Loucy (cell line): ENCODE measurements around the gene CDC14A.

Source experiments
- H2AFZ ChIP-seq: fragments of 200-600 bp; sonication (generic); 2 replicates; pipeline ENCODE4 v1.6.0; 2016; ENCODE audit warnings: antibody characterized with exemption, mild to moderate bottlenecking, low read length, moderate library complexity
- H3F3A ChIP-seq: fragments of 200-600 bp; 2 replicates; pipeline ENCODE4 v1.6.0; 2016; ENCODE audit warnings: antibody characterized with exemption, low read depth, mild to moderate bottlenecking
- H3K27me3 ChIP-seq: fragments of 200-600 bp; sonication (generic); 2 replicates; pipeline ENCODE4 v1.6.1; 2014; ENCODE audit warnings: low read length, mild to moderate bottlenecking; ENCODE audit not compliant: insufficient read depth, poor library complexity, severe bottlenecking
- H3K36me3 ChIP-seq: fragments of 200-600 bp; sonication (generic); 2 replicates; pipeline ENCODE4 v1.6.1; 2016; ENCODE audit warnings: low read length; ENCODE audit not compliant: insufficient read depth
- H3K4me1 ChIP-seq: fragments of 200-600 bp; sonication (generic); 2 replicates; pipeline ENCODE4 v1.5.1; 2014; ENCODE audit warnings: low read length, mild to moderate bottlenecking; ENCODE audit not compliant: insufficient read depth, poor library complexity, severe bottlenecking
- H3K4me2 ChIP-seq: fragments of 200-600 bp; sonication (generic); 2 replicates; pipeline ENCODE4 v1.6.0; 2014; ENCODE audit warnings: antibody characterized with exemption, low read length, low read depth, mild to moderate bottlenecking; ENCODE audit not compliant: poor library complexity, severe bottlenecking
- H3K4me3 ChIP-seq: fragments of 200-600 bp; sonication (generic); 2 replicates; pipeline ENCODE4 v1.5.1; 2014; ENCODE audit warnings: low read length, mild to moderate bottlenecking, mixed read lengths; ENCODE audit not compliant: poor library complexity, severe bottlenecking
- H3K79me2 ChIP-seq: fragments of 200-600 bp; sonication (generic); 2 replicates; pipeline ENCODE4 v1.6.1; 2014; ENCODE audit warnings: low read length; ENCODE audit not compliant: insufficient read depth
- H3K9ac ChIP-seq: fragments of 200-600 bp; sonication (generic); 2 replicates; pipeline ENCODE4 v1.6.0; 2014; ENCODE audit warnings: mild to moderate bottlenecking, low read depth, low read length, moderate library complexity; ENCODE audit not compliant: poor library complexity, severe bottlenecking
- H3K9me2 ChIP-seq: fragments of 200-600 bp; sonication (generic); replicated peaks from 2 replicates; pipeline ENCODE4 v1.6.1; 2016; ENCODE audit warnings: low read depth, low read length, mixed read lengths
- H3K9me3 ChIP-seq: fragments of 200-600 bp; sonication (generic); 2 replicates; pipeline ENCODE4 v1.6.1; 2014; ENCODE audit warnings: mild to moderate bottlenecking, antibody characterized with exemption, low read length, low read depth; ENCODE audit not compliant: insufficient read depth
- H4K20me1 ChIP-seq: fragments of 200-600 bp; sonication (generic); 2 replicates; pipeline ENCODE4 v1.6.0; 2014; ENCODE audit warnings: antibody characterized with exemption, low read length, mild to moderate bottlenecking; ENCODE audit not compliant: insufficient read depth, poor library complexity, severe bottlenecking
- EZH2phosphoT487 ChIP-seq: fragments of 200-600 bp; IDR thresholded peaks from 2 replicates; pipeline ENCODE4 v1.6.1; 2018; ENCODE audit warnings: antibody characterized with exemption, mild to moderate bottlenecking, moderate library complexity, borderline replicate concordance
- TF ChIP-seq, protein P1 (sequence below): fragments of 200-600 bp; sonication (generic); conservative IDR thresholded peaks from 2 replicates; pipeline ENCODE4 v1.5.1; 2014; ENCODE audit warnings: mild to moderate bottlenecking, antibody characterized with exemption, low read length

Gene CDC14A

DNA sequence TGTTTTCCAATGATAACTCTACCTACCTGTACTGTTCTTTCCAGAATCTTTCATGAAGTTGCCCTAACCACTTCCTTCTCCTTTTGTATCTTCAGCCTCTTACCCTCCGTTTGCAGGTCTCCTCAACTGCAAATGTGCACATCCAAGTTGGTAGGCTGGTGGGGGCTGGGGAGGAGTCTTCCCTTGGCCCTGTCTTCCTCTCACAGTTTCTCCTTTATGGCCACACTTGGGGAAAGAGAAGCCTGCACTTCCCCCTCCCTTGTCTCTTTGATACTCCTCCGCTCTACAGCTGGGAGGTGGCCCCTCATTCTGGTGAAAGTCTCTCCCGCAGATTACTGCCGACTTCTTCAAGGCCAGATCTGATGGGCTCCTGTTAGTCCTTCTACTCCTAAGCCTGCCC lies 158.8 kb downstream of the CDC14A start:
- H3K9me2 ChIP-seq = no peaks in the 10 kb centered on the region
- no peak for TF ChIP-seq EZH2phosphoT487
- TF ChIP-seq, protein P1, sequence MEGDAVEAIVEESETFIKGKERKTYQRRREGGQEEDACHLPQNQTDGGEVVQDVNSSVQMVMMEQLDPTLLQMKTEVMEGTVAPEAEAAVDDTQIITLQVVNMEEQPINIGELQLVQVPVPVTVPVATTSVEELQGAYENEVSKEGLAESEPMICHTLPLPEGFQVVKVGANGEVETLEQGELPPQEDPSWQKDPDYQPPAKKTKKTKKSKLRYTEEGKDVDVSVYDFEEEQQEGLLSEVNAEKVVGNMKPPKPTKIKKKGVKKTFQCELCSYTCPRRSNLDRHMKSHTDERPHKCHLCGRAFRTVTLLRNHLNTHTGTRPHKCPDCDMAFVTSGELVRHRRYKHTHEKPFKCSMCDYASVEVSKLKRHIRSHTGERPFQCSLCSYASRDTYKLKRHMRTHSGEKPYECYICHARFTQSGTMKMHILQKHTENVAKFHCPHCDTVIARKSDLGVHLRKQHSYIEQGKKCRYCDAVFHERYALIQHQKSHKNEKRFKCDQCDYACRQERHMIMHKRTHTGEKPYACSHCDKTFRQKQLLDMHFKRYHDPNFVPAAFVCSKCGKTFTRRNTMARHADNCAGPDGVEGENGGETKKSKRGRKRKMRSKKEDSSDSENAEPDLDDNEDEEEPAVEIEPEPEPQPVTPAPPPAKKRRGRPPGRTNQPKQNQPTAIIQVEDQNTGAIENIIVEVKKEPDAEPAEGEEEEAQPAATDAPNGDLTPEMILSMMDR = no peak
- H3K9me3 ChIP-seq = no peaks in the 10 kb centered on the region
- no peak overlapping the region for H3K4me3 ChIP-seq
- H4K20me1 ChIP-seq = no peaks in the 10 kb centered on the region
- no peaks in the 10 kb centered on the region for H3F3A ChIP-seq
- H3K4me1 ChIP-seq = peaks cover 20% of the 10 kb centered on the region
- no peak overlapping the region for H3K9ac ChIP-seq
- H3K36me3 ChIP-seq = peaks cover 11% of the 10 kb centered on the region; the same call in 1 of the 2 replicates
- no peak overlapping the region for H3K4me2 ChIP-seq
- H3K27me3 ChIP-seq = no peaks in the 10 kb centered on the region
- no peak overlapping the region for H2AFZ ChIP-seq
- no peaks in the 10 kb centered on the region for H3K79me2 ChIP-seq

DNA sequence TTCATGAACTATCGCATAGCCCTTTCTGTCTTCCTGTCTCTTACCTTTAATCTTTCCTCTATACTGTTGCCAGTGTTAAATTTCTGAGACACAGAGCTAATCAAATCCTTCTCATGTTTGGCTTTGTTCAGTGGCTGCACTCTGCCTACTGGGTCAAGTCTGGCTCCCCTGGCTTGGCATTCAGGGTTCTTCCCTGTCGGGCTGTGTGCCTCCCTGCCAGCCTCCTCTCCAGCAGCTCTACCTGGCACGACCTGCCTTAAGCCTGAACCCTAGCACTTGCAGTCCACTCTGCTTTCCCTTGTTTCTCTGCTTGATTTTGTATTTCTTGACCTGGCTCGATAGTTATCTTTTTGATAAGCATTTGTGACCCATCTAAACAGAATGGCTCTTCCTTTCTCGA lies 159.5 kb downstream of the CDC14A start:
- no peaks in the 10 kb centered on the region for H3K79me2 ChIP-seq
- peaks cover 27% of the 10 kb centered on the region for H3K4me1 ChIP-seq
- H3K9me3 ChIP-seq = no peaks in the 10 kb centered on the region
- no peak overlapping the region for H3K4me3 ChIP-seq
- H3K36me3 ChIP-seq = peaks cover 11% of the 10 kb centered on the region; the same call in 1 of the 2 replicates
- no peaks in the 10 kb centered on the region for H3K27me3 ChIP-seq
- TF ChIP-seq, protein P1 = no peak
- TF ChIP-seq EZH2phosphoT487 = no peak
- H3K9ac ChIP-seq = no peak overlapping the region
- no peaks in the 10 kb centered on the region for H4K20me1 ChIP-seq
- no peaks in the 10 kb centered on the region for H3F3A ChIP-seq
- no peak overlapping the region for H2AFZ ChIP-seq
- no peaks in the 10 kb centered on the region for H3K9me2 ChIP-seq
- no peak overlapping the region for H3K4me2 ChIP-seq

DNA sequence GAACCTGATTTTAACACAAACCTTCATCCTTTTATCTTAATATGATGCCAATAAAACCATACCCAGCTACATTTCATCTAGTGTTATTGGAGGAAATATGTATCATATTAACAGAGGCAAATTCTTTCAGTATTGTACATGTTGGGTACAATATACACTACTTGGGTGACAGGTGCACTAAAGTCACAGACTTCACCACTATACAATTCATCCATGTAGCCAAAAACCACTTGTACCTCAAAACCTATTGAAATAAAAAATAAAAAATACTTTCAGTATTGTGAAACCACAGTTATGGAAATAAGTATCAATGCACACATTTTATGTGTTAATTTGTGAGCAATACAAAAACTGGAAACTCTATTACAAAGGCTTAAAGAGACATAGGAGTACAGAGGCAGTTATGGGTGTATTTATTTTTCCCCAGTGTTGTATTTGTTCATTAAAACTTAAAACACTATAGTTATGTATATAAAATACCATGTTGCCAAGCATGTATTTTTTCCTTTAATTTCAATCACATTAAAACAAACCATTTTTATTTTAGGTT lies 160.6 kb downstream of the CDC14A start:
- peaks cover 11% of the 10 kb centered on the region; the same call in 1 of the 2 replicates for H3K36me3 ChIP-seq
- peaks cover 36% of the 10 kb centered on the region for H3K4me1 ChIP-seq
- no peak overlapping the region for H3K4me2 ChIP-seq
- H3K4me3 ChIP-seq = no peak overlapping the region
- H3K9me3 ChIP-seq = no peaks in the 10 kb centered on the region
- no peaks in the 10 kb centered on the region for H3K27me3 ChIP-seq
- no peak overlapping the region for H3K9ac ChIP-seq
- no peaks in the 10 kb centered on the region for H3F3A ChIP-seq
- H2AFZ ChIP-seq = no peak overlapping the region
- no peaks in the 10 kb centered on the region for H3K79me2 ChIP-seq
- H3K9me2 ChIP-seq = no peaks in the 10 kb centered on the region
- no peaks in the 10 kb centered on the region for H4K20me1 ChIP-seq
- TF ChIP-seq EZH2phosphoT487 = no peak

DNA sequence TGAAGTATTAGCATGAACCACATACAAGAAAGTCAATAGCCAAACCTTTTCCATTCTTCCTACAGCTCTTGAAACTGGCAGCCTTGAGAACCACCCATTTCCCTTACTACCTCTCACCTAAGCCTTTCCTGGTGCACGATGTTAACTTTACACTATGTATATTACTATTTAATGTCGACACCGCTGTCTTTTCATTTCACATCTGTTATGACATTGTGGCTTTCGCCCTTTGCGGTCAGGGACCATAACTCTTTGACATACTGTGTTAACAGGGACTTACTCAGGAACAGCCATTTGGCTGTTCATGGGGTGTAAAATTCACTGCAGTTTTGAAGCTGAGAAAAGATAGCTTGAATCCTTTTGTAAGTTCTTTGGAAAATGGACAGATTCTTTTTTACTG lies 164.6 kb downstream of the CDC14A start:
- H3K79me2 ChIP-seq = no peaks in the 10 kb centered on the region
- no peak overlapping the region for H2AFZ ChIP-seq
- TF ChIP-seq, protein P1 = no peak
- TF ChIP-seq EZH2phosphoT487 = no peak
- no peaks in the 10 kb centered on the region for H3K9me3 ChIP-seq
- H3K4me3 ChIP-seq = peak overlapping the region; percentile 21
- H3F3A ChIP-seq = no peaks in the 10 kb centered on the region
- no peaks in the 10 kb centered on the region for H3K9me2 ChIP-seq
- H3K36me3 ChIP-seq = peaks cover under 1% of the 10 kb centered on the region; the same call in 1 of the 2 replicates
- no peaks in the 10 kb centered on the region for H4K20me1 ChIP-seq
- H3K27me3 ChIP-seq = no peaks in the 10 kb centered on the region
- peaks cover 28% of the 10 kb centered on the region for H3K4me1 ChIP-seq
- peak overlapping the region; percentile 32 for H3K9ac ChIP-seq
- H3K4me2 ChIP-seq = peak overlapping the region; percentile 54
